Gastrocnemius medialis (tissue), 4 donors: Measurements from ENCODE around the gene RBPMS2.

Experiments used
- POLR2A ChIP-seq, 2 donors: fragments of 450-650 bp; IDR thresholded peaks; one replicate each; pipeline ENCODE4 v1.6.1; 2017; ENCODE audit warnings: antibody characterized with exemption in 2 of 2, mild to moderate bottlenecking in 2 of 2, moderate library complexity in 2 of 2
- TF ChIP-seq, protein P1 (sequence below), 5 experiments: fragments of 450-650 bp in 3 of 5; fragments of 200-600 bp in 2 of 5; sonication (generic) in 2 of 5; IDR thresholded peaks in 4 of 5; conservative IDR thresholded peaks in 1 of 5; 1 replicate in 4 of 5; 2 replicates in 1 of 5; pipeline ENCODE4 v1.5.1; 2016 to 2019; ENCODE audit warnings: antibody characterized with exemption in 5 of 5, mild to moderate bottlenecking in 3 of 5, moderate library complexity in 3 of 5

DNA sequence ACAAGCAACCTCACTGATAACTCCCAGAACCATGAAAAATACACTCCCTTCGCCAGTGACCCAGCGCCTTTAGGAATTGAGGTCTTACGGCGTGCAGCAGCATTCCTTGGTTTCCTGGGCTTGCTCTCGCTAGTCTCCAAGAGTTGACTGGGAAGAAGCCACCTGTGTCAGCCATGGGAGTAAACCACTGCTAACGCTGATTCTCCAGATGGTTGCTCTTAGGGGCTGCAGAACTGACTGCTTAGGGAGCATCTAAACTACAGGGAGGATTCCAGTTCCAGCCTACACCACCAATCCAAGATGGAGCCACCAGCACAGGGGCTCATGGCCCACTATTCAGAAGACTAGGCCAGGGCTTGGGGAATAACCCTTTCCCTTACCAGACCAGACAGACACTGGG, 2.4 kb downstream of the RBPMS2 start:
- TF ChIP-seq, protein P1, sequence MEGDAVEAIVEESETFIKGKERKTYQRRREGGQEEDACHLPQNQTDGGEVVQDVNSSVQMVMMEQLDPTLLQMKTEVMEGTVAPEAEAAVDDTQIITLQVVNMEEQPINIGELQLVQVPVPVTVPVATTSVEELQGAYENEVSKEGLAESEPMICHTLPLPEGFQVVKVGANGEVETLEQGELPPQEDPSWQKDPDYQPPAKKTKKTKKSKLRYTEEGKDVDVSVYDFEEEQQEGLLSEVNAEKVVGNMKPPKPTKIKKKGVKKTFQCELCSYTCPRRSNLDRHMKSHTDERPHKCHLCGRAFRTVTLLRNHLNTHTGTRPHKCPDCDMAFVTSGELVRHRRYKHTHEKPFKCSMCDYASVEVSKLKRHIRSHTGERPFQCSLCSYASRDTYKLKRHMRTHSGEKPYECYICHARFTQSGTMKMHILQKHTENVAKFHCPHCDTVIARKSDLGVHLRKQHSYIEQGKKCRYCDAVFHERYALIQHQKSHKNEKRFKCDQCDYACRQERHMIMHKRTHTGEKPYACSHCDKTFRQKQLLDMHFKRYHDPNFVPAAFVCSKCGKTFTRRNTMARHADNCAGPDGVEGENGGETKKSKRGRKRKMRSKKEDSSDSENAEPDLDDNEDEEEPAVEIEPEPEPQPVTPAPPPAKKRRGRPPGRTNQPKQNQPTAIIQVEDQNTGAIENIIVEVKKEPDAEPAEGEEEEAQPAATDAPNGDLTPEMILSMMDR (IDR thresholded peaks at IDR 0.05 in 4 of 5, conservative IDR thresholded peaks at IDR 0.05 in 1 of 5), result no peak
- no peak for TF ChIP-seq POLR2A (IDR thresholded peaks at IDR 0.05)
